ENCODE results near the gene FAM107A.

GRCh38 chr3:58521917-58522631 is 55.1 kb downstream of the FAM107A start:
- TF ChIP-seq FOXA1 (IDR thresholded peaks at IDR 0.05) (no peak), ARNT (IDR thresholded peaks at IDR 0.05) (no peak), TARDBP (IDR thresholded peaks at IDR 0.05) (no peak), HDGF (IDR thresholded peaks at IDR 0.05; ENCODE audit: borderline replicate concordance) (no peak)

Measured in HEK293T (cell line).